GM18499 (cell line): ENCODE measurements around the gene LAMB4.
A peak's percentile ranks its signal among the peaks of the same experiment; 100 is the strongest.

Experiments
- ATAC-seq: cut with Tn5 transposase; IDR thresholded peaks from one replicate; pipeline ENCODE4 v1.9.1; 2021; ENCODE audit warnings: moderate number of reproducible peaks; ENCODE audit not compliant: insufficient read depth, unreplicated experiment

Gene LAMB4

GRCh38 chr7:108144931-108145330, 14.8 kb upstream of the LAMB4 start:
- no peak for ATAC-seq

- ATAC-seq: no peak
Measured at GRCh38 chr7:108143658-108144420, 13.7 kb upstream of the LAMB4 start.

- no peak for ATAC-seq
Measured at GRCh38 chr7:108142675-108143259, 12.6 kb upstream of the LAMB4 start.

DNA sequence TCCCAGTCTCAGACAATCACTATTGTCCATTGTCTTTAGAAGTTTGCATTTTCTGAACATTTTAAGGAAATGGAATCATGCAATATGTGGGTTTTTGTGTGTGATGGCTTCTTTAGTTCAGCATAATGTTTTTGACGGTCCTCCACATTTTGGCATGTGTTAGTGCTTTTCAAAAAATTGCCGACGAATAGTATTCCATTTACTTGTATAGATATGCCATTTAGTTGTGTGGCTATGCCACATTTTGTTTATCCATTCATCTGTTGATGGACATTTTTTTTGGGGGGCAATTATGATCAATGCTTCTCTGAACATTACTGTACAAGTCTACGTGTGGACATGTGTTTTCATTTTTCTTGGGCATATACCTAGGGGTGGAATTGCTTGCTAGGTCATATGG, 12.0 kb upstream of the LAMB4 start:
- no peak for ATAC-seq

- ATAC-seq: no peak
Measured at GRCh38 chr7:108140671-108141070, 10.5 kb upstream of the LAMB4 start.

GRCh38 chr7:108138911-108139310, 8.8 kb upstream of the LAMB4 start:
- no peak for ATAC-seq

DNA sequence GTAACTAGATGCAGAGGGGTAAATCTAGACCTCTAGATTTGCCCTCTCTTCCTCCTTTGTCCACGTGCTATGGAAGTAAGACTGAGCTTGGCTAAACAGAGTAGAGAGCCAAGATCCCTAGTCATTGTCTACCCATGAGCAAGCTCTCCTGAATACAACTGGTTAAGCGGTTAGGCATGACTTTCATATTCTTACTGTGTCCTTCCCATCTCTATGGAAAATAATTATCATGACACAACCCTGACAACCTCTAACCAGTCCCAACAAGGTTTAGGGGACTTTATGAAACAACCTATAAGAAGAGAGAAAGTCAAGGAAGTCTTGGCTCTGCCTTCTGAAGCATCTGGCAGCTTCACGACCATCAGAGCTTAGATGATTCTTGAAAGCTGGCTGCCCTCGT, 7.8 kb upstream of the LAMB4 start:
- no peak for ATAC-seq

DNA sequence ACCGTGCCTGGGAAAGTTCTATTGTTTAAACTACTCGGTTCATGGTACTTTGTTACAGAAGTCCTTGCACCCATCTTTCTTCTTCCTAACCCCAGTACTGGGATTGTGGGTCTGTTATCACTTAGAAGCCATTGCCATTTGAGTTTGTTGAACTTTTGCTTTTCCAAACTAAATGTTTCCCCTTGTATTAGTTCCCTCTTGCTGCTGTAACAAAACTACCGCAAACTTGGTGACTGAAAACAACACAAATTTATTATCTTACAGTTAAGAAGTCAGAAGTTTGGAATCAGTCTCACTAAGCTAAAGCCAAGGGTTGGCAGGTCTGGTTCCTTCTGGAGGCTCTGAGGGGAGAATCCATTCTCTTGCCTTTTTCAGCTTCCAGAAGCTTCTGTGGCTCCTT, 6.9 kb upstream of the LAMB4 start:
- ATAC-seq: no peak

DNA sequence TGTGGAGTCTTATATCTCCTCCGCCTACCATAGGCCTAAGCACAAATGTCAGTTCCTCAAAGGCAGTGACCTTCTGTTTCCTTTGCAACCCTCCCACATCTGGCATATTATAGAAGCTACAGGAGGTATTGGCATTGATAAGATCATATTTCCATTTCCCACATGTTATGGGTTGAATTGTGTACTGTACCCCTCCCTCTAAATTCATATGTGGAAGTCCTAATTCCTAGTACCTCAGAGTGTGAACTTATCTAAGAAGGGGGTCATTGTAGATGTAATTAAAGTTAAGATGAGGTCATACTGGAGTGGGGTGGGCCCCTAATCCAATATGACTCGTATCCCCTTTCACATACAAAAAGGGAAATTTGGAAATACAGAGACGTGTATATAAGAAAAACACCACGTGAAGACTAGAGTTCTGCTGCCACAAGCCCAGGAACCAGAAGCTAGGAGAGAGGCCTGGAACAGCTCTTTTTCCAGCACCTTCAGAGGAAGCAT, 6.1 kb upstream of the LAMB4 start:
- ATAC-seq: no peak

DNA sequence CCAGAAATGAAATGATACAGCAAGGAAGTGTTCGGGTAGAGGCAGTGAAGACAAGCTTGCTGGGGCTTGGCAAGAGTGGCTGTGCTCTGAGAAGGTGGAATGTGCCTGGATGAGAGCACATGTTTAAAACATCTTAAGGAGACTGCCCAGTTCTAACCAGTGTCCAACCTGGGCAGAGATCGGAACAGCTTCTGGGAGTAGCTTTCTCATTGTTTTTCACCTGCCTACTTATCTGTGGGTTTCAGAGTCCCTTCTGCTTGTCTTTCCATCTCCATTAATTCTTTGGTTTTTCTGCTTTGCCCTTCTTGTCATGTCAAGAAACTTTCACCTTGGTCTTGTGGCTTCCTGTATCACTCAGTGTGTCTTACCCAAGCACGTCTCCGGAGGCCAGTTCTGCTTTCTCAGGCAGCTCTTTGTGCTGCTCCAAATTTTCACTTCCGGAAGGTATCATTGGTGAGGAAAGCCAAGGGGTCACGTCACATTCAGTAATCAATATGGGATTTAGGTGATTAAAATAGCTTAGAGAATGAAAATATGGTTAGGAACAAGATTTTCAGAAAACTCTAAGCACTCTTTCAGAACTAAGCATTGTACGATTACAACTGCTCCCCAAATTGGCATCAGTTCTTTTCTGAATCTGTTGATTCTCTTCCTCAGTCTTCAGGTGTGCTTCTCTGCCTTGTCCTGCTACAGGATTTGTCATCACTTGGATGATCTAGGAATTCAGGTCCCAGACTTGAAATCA, 5.5 kb upstream of the LAMB4 start:
- ATAC-seq: peak; percentile 97

- ATAC-seq: no peak
Measured at GRCh38 chr7:108134486-108134885, 4.3 kb upstream of the LAMB4 start.

GRCh38 chr7:108132551-108133265, 2.5 kb upstream of the LAMB4 start:
- ATAC-seq: no peak

DNA sequence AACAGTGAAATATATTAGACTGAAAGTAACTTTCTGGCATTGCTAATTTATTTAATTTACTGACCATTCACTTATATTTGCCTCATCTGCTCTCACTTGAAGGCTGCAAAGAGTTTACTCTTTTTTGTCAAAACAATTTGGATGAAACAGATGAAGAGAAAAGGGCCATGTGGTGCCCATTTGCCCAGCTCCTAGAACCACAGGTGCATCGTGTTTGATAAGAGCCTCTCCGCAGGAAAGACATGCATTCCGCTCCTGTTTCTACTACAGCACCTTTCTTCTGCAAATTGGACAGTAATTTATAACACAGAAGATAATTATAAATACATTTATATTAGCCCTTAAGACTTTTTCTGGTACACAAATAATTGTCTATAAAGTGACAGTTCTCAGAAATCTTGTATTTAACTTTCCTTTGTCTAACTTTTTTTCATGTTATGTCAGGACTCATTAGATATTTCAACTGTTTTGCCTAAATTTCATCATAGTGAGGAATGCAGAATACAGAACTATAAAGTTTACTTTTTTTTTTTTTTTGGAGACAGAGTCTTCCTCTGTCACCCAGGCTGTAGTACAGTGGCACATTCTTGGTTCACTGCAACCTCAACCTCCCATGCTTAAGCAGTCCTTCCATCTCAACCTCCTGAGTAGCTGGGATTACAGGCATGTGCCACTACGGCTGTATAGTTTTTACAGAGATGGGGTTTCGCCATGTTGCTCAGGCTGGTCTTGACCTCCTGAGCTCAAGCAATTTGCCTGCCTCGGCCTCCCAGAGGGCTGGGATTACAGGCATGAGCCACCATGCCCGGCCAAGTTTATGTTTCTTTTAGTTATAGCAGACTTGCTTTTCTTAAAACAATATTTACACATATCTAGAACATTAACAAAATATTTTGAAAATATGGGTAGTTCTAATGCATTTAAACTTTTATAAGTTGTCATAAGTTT, 869 bp downstream of the LAMB4 start:
- no peak for ATAC-seq

DNA sequence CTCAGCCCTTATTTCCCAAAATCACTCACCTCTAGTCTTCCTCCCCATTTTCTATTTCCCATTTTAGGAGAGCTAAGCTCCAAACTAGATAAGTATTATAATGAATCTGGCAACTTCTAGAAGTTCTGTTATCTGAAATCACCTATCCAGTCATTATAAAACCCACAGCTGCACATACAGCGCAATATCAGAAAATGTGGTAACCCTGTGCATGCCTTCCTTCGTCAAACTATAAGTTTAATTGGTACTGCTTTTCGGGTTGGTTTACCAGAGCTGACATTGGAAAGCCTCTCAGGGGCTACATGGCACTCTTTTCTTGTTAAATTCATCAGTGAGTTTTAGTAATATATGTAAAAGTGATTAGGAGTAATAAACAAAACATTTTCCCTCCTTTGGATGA, 1.6 kb downstream of the LAMB4 start:
- ATAC-seq: no peak

DNA sequence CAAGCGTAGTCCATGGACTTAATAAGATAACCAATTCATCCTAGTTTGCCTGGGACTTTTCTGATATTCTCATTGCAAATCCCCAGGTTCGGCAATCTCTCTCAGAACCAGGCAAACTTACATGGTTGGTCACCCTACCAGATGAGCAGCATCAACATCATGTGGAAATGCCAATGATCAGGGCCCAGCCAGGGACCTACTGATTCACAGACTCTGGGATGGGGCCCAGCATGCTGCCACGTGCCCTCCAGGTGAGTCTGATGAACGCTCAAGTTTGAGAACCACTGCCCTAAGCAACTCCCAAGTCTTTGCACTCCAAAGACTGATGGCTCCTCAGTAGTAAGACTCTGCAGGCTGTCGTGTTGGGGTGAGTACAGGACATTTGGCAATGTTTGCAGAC, 2.7 kb downstream of the LAMB4 start:
- no peak for ATAC-seq

GRCh38 chr7:108124820-108125219, 5.3 kb downstream of the LAMB4 start:
- no peak for ATAC-seq

- no peak for ATAC-seq
Measured at GRCh38 chr7:108122181-108122580, 8.0 kb downstream of the LAMB4 start.

DNA sequence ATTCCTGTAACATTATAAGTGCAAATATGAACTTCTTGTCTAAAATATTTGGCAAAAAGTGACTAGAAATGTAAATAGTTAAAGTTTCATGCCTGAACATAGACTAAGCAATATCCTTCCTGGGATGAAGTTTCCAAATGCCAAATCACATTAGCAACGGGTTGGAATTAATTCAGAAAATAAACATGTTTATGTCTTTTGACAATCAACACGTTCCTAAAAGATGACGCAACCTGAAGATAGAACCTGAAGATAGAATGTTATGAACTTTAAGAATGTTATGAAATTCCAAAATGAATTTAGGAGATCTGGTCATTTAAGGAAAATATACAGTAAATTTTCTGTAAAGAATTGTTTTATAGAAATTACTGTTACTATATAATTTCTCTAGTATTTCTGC, 9.2 kb downstream of the LAMB4 start:
- no peak for ATAC-seq

- ATAC-seq: no peak
Measured at GRCh38 chr7:108120196-108120595, 10.0 kb downstream of the LAMB4 start.

GRCh38 chr7:108118959-108119358, 11.2 kb downstream of the LAMB4 start:
- no peak for ATAC-seq
